Panc1 (cell line): ENCODE results near the gene PPM1K. TPM values are rescaled to one million over a fixed set of nuclear protein-coding genes. Genes with fewer than 3 reads are reported as not detected.

ENCODE experiments used
- ATAC-seq: fragments of 200-7000 bp; cut with Tn5 transposase; 2 replicates; pipeline ENCODE4 v1.9.1; 2020; ENCODE audit warnings: mild to moderate bottlenecking, moderate library complexity
- BruUV-seq: library from RNA; stranded (reverse); fragments of 400-500 nt; replicated peaks from 2 replicates; lab custom pipeline; 2021; lab: Mats Ljungman, UMichigan
- CTCF ChIA-PET: fragments of 300-600 bp; sonication (Branson Sonifier 250); formaldehyde crosslinking; loops from one replicate; lab custom pipeline; 2022; ENCODE audit warnings: antibody characterized with exemption; lab: Charles Lee
- POLR2A ChIA-PET: fragments of 300-600 bp; sonication (Branson Sonifier 250); formaldehyde crosslinking; loops from one replicate; lab custom pipeline; 2022; ENCODE audit warnings: antibody characterized with exemption; lab: Charles Lee
- DNase-seq: peaks from one replicate; pipeline ENCODE4 v3.0.0-alpha.2; 2010; ENCODE audit warnings: low read depth, low spot score
- H3K27ac ChIP-seq: 2 replicates; pipeline ENCODE4 v1.5.1; 2011; ENCODE audit warnings: mild to moderate bottlenecking, low read length, inconsistent platforms
- H3K27me3 ChIP-seq: fragments of 200-500 bp; sonication (Bioruptor generic); 2 replicates; pipeline ENCODE4 v1.6.0; 2014; ENCODE audit warnings: low read length, inconsistent platforms; ENCODE audit not compliant: control insufficient read depth, insufficient read depth
- H3K36me3 ChIP-seq: fragments of 200-500 bp; sonication (Bioruptor generic); 2 replicates; pipeline ENCODE4 v1.5.1; 2014; ENCODE audit warnings: inconsistent platforms, mild to moderate bottlenecking, low read length, moderate library complexity; ENCODE audit not compliant: control insufficient read depth, insufficient read depth
- H3K4me1 ChIP-seq: 2 replicates; pipeline ENCODE4 v1.5.1; 2011; ENCODE audit warnings: inconsistent platforms, mild to moderate bottlenecking, low read length, moderate library complexity; ENCODE audit not compliant: control insufficient read depth, insufficient read depth
- H3K4me3 ChIP-seq, 2 experiments: 2 replicates each; pipeline ENCODE4 v1.5.1; 2011 to 2012; ENCODE audit warnings: low read depth in 2 of 2, low read length in 2 of 2, mild to moderate bottlenecking in 2 of 2, inconsistent platforms in 1 of 2, moderate library complexity in 1 of 2
- H3K9me3 ChIP-seq: fragments of 200-500 bp; sonication (Bioruptor generic); 2 replicates; pipeline ENCODE4 v1.5.1; 2014; ENCODE audit warnings: low read depth, mild to moderate bottlenecking, inconsistent platforms, low read length, moderate library complexity; ENCODE audit not compliant: control insufficient read depth, insufficient read depth
- POLR2AphosphoS5 ChIP-seq: IDR thresholded peaks from 2 replicates; pipeline ENCODE4 v1.6.1; 2012; ENCODE audit warnings: mild to moderate bottlenecking, low read depth, low read length, moderate library complexity
- SIN3A ChIP-seq: IDR thresholded peaks from 2 replicates; pipeline ENCODE4 v1.6.1; 2012; ENCODE audit warnings: low read depth, mild to moderate bottlenecking, low read length, moderate library complexity, borderline replicate concordance; ENCODE audit not compliant: insufficient read depth
- TCF7L2 ChIP-seq: IDR thresholded peaks from 2 replicates; pipeline ENCODE4 v1.6.1; 2011; ENCODE audit warnings: mild to moderate bottlenecking, low read depth, low read length, inconsistent platforms
- in situ Hi-C: cut with HindIII; loops from 2 replicates; pipeline ENCODE4 v1.10.0; 2016; ENCODE audit warnings: low sequenced_read_pairs, low pct_unique_long_range_greater_than_20kb
- intact Hi-C: fragments of 100-400 bp; cut with micrococcal nuclease; formaldehyde crosslinking; loops from one replicate; pipeline ENCODE4 v1.10.0; 2022; ENCODE audit not compliant: unreplicated experiment
- total RNA-seq: library from RNA; stranded (reverse); gene quantifications from one replicate; pipeline ENCODE4 v1.2.1, GENCODE V29; 2021; ENCODE audit not compliant: unreplicated experiment
- TF ChIP-seq, protein P1 (sequence below): fragments of 450-650 bp; IDR thresholded peaks from 2 replicates; pipeline ENCODE4 v1.5.1; 2017; ENCODE audit warnings: mild to moderate bottlenecking
- TF ChIP-seq, protein P2 (sequence below), 2 experiments: IDR thresholded peaks; 2 replicates each; pipeline ENCODE4 v1.6.1; 2011 to 2012; ENCODE audit warnings: low read depth in 2 of 2, control low read depth in 1 of 2, low read length in 1 of 2, mild to moderate bottlenecking in 1 of 2, moderate library complexity in 1 of 2; ENCODE audit not compliant: insufficient read depth in 1 of 2

The PPM1K gene
- total RNA-seq, 1 experiment from 2014 or later: 2.1 TPM

- H3K27me3 ChIP-seq: no peaks in the 10 kb centered on the region
- ChIA-PET POLR2A (no interaction called here), CTCF (no interaction called here)
- no peak overlapping the region for H3K27ac ChIP-seq
- intact Hi-C loops: no loop called here
- in situ Hi-C loops: no loop called here
- ATAC-seq (no peak), DNase-seq (no peak)
- H3K4me1 ChIP-seq: no peaks in the 10 kb centered on the region
- no peak overlapping the region for H3K4me3 ChIP-seq
- H3K36me3 ChIP-seq: no peaks in the 10 kb centered on the region; the same call in 1 of the 2 replicates
- H3K9me3 ChIP-seq: no peaks in the 10 kb centered on the region
- TF ChIP-seq, protein P1, sequence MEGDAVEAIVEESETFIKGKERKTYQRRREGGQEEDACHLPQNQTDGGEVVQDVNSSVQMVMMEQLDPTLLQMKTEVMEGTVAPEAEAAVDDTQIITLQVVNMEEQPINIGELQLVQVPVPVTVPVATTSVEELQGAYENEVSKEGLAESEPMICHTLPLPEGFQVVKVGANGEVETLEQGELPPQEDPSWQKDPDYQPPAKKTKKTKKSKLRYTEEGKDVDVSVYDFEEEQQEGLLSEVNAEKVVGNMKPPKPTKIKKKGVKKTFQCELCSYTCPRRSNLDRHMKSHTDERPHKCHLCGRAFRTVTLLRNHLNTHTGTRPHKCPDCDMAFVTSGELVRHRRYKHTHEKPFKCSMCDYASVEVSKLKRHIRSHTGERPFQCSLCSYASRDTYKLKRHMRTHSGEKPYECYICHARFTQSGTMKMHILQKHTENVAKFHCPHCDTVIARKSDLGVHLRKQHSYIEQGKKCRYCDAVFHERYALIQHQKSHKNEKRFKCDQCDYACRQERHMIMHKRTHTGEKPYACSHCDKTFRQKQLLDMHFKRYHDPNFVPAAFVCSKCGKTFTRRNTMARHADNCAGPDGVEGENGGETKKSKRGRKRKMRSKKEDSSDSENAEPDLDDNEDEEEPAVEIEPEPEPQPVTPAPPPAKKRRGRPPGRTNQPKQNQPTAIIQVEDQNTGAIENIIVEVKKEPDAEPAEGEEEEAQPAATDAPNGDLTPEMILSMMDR: no peak
- TF ChIP-seq POLR2AphosphoS5 (no peak), SIN3A (no peak), TCF7L2 (no peak)
- TF ChIP-seq, protein P2, sequence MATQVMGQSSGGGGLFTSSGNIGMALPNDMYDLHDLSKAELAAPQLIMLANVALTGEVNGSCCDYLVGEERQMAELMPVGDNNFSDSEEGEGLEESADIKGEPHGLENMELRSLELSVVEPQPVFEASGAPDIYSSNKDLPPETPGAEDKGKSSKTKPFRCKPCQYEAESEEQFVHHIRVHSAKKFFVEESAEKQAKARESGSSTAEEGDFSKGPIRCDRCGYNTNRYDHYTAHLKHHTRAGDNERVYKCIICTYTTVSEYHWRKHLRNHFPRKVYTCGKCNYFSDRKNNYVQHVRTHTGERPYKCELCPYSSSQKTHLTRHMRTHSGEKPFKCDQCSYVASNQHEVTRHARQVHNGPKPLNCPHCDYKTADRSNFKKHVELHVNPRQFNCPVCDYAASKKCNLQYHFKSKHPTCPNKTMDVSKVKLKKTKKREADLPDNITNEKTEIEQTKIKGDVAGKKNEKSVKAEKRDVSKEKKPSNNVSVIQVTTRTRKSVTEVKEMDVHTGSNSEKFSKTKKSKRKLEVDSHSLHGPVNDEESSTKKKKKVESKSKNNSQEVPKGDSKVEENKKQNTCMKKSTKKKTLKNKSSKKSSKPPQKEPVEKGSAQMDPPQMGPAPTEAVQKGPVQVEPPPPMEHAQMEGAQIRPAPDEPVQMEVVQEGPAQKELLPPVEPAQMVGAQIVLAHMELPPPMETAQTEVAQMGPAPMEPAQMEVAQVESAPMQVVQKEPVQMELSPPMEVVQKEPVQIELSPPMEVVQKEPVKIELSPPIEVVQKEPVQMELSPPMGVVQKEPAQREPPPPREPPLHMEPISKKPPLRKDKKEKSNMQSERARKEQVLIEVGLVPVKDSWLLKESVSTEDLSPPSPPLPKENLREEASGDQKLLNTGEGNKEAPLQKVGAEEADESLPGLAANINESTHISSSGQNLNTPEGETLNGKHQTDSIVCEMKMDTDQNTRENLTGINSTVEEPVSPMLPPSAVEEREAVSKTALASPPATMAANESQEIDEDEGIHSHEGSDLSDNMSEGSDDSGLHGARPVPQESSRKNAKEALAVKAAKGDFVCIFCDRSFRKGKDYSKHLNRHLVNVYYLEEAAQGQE (IDR thresholded peaks at IDR 0.05; ENCODE audit: insufficient read depth in 1 of 2, low read depth in 2 of 2, low read length in 1 of 2): no peak
- no TSS peak for BruUV-seq
Measured at GRCh38 chr4:88247148-88247547, 37.2 kb downstream of the PPM1K start.

DNA sequence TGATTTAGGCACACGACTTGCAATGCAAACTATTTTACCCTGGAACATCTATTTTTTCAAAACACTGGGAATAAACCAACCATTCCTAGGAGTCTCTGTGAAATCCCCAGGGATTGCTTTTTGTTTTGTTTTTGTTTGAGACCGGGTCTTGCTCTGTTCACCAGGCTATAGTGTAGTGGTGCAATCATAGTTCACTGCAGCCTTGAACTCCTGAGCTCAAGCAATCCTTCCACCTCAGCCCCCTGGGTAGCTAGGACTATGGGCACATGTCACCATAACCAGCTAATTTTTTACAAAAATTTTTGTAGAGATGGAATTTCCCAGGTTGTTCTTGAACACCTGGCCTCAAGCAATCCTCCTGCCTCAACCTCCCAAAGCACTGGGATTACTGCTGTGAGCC, 37.8 kb downstream of the PPM1K start:
- no peaks in the 10 kb centered on the region for H3K9me3 ChIP-seq
- BruUV-seq: no TSS peak
- in situ Hi-C loops (no loop called here), intact Hi-C loops (no loop called here)
- ATAC-seq: no peak
- H3K4me3 ChIP-seq: no peak overlapping the region
- H3K27ac ChIP-seq: no peak overlapping the region
- no peaks in the 10 kb centered on the region for H3K4me1 ChIP-seq
- ChIA-PET POLR2A (no interaction called here), CTCF (no interaction called here)
- H3K36me3 ChIP-seq: no peaks in the 10 kb centered on the region; the same call in 1 of the 2 replicates
- no peaks in the 10 kb centered on the region for H3K27me3 ChIP-seq
- no peak for DNase-seq
- TF ChIP-seq, protein P2 (IDR thresholded peaks at IDR 0.05; ENCODE audit: insufficient read depth in 1 of 2, low read depth in 2 of 2, low read length in 1 of 2): no peak
- TF ChIP-seq POLR2AphosphoS5 (no peak), TCF7L2 (no peak), SIN3A (no peak)
- TF ChIP-seq, protein P1: no peak
